Upper lobe of right lung (tissue), 1 donor: Measurements from ENCODE around the gene HIVEP3. TPM values are rescaled to one million over a fixed set of nuclear protein-coding genes. Genes with fewer than 3 reads are reported as not detected.

ENCODE experiments used
- ATAC-seq: fragments of 200-7000 bp; cut with Tn5 transposase; one replicate; pipeline ENCODE4 v1.9.1; 2020; ENCODE audit warnings: mild to moderate bottlenecking, moderate library complexity
- DNase-seq: peaks from one replicate; pipeline ENCODE4 v3.0.0-alpha.2; 2020
- H3K27ac ChIP-seq: fragments of 200-600 bp; one replicate; pipeline ENCODE4 v1.8.0; 2022
- H3K27me3 ChIP-seq: fragments of 200-600 bp; one replicate; pipeline ENCODE4 v1.8.0; 2022; ENCODE audit warnings: mild to moderate bottlenecking
- H3K36me3 ChIP-seq: fragments of 200-600 bp; one replicate; pipeline ENCODE4 v1.8.0; 2022
- H3K4me1 ChIP-seq: fragments of 200-600 bp; one replicate; pipeline ENCODE4 v1.8.0; 2022
- H3K4me3 ChIP-seq: fragments of 200-600 bp; one replicate; pipeline ENCODE4 v1.8.0; 2022; ENCODE audit warnings: mild to moderate bottlenecking
- H3K9me3 ChIP-seq: fragments of 200-600 bp; one replicate; pipeline ENCODE4 v1.8.0; 2022
- intact Hi-C: fragments of 100-400 bp; cut with DNase I; formaldehyde crosslinking; loops from one replicate; pipeline ENCODE4 v1.11.0; 2022
- total RNA-seq: library from RNA; stranded (reverse); fragmentation: NEBNext Ultra II Directional; extraction: Animal tissue kit (Norgen Biotek cat#: 25700); gene quantifications from one replicate; pipeline ENCODE4 v1.2.1, GENCODE V29; 2021
- TF ChIP-seq, protein P1 (sequence below): fragments of 200-600 bp; IDR thresholded peaks from one replicate; pipeline ENCODE4 v1.8.0; 2022; ENCODE audit warnings: antibody characterized with exemption
- donor health status: DM: no; HTN: yes; CAD: no; lungs with severe emphysema.

HIVEP3 gene
- total RNA-seq, 1 donor from 2014 or later: 16.6 TPM

- DNase-seq (no peak), ATAC-seq (no peak)
- intact Hi-C loops: no loop called here
- Histone ChIP-seq H3K27me3 (no peaks in the 10 kb centered on the region), H3K27ac (no peak overlapping the region), H3K4me1 (no peaks in the 10 kb centered on the region), H3K4me3 (no peak overlapping the region), H3K9me3 (no peaks in the 10 kb centered on the region), H3K36me3 (no peaks in the 10 kb centered on the region)
- TF ChIP-seq, protein P1, sequence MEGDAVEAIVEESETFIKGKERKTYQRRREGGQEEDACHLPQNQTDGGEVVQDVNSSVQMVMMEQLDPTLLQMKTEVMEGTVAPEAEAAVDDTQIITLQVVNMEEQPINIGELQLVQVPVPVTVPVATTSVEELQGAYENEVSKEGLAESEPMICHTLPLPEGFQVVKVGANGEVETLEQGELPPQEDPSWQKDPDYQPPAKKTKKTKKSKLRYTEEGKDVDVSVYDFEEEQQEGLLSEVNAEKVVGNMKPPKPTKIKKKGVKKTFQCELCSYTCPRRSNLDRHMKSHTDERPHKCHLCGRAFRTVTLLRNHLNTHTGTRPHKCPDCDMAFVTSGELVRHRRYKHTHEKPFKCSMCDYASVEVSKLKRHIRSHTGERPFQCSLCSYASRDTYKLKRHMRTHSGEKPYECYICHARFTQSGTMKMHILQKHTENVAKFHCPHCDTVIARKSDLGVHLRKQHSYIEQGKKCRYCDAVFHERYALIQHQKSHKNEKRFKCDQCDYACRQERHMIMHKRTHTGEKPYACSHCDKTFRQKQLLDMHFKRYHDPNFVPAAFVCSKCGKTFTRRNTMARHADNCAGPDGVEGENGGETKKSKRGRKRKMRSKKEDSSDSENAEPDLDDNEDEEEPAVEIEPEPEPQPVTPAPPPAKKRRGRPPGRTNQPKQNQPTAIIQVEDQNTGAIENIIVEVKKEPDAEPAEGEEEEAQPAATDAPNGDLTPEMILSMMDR: no peak
These were observed 80.5 kb downstream of the HIVEP3 start for GRCh38 chr1:41838266-41838665.

- TF ChIP-seq, protein P1: no peak
- intact Hi-C loops: no loop called here
- no peaks in the 10 kb centered on the region for H3K27me3 ChIP-seq
- DNase-seq: no peak
- H3K4me1 ChIP-seq: no peaks in the 10 kb centered on the region
- no peak for ATAC-seq
- no peak overlapping the region for H3K4me3 ChIP-seq
- no peaks in the 10 kb centered on the region for H3K9me3 ChIP-seq
- H3K36me3 ChIP-seq: no peaks in the 10 kb centered on the region
- H3K27ac ChIP-seq: no peak overlapping the region
These were observed 81.0 kb downstream of the HIVEP3 start for GRCh38 chr1:41837691-41838090.

GRCh38 chr1:41835485-41835884 lies 83.2 kb downstream of the HIVEP3 start:
- Histone ChIP-seq H3K27me3 (no peaks in the 10 kb centered on the region), H3K9me3 (no peaks in the 10 kb centered on the region), H3K4me3 (no peak overlapping the region), H3K36me3 (no peaks in the 10 kb centered on the region), H3K27ac (no peak overlapping the region), H3K4me1 (no peaks in the 10 kb centered on the region)
- TF ChIP-seq, protein P1: no peak
- ATAC-seq: no peak
- no peak for DNase-seq
- intact Hi-C loops: no loop called here

GRCh38 chr1:41833519-41834000 lies 85.2 kb downstream of the HIVEP3 start:
- Histone ChIP-seq H3K27me3 (no peaks in the 10 kb centered on the region), H3K9me3 (no peaks in the 10 kb centered on the region), H3K4me3 (no peak overlapping the region), H3K27ac (no peak overlapping the region), H3K36me3 (no peaks in the 10 kb centered on the region), H3K4me1 (no peaks in the 10 kb centered on the region)
- no peak for ATAC-seq
- TF ChIP-seq, protein P1: no peak
- DNase-seq: no peak
- intact Hi-C loops: no loop called here

DNA sequence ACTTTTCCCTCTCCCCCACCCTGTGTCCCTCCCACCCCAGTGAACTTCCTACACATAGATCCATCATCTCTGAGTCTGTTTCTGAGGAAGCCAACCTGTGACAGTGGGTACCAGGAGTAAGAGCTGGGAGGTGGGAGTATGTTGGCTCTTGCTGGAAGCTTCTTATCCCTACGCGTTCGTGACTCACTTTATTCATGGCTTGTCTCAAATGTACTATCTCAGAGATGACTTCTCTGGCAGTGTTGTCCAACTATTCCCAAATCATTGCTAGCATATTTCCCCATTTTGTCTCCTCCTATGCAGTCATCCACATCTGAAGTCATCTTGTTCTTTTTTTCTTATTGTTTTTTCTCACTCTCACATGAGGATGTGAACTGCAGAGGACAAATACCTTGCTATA lies 88.0 kb downstream of the HIVEP3 start:
- no peaks in the 10 kb centered on the region for H3K27me3 ChIP-seq
- no peaks in the 10 kb centered on the region for H3K36me3 ChIP-seq
- ATAC-seq: no peak
- DNase-seq: no peak
- TF ChIP-seq, protein P1: no peak
- H3K4me1 ChIP-seq: no peaks in the 10 kb centered on the region
- intact Hi-C loops: no loop called here
- no peaks in the 10 kb centered on the region for H3K9me3 ChIP-seq
- H3K4me3 ChIP-seq: no peak overlapping the region
- H3K27ac ChIP-seq: no peak overlapping the region

GRCh38 chr1:41827991-41828570 lies 90.6 kb downstream of the HIVEP3 start:
- intact Hi-C loops: no loop called here
- no peak overlapping the region for H3K27ac ChIP-seq
- H3K27me3 ChIP-seq: no peaks in the 10 kb centered on the region
- H3K4me1 ChIP-seq: peaks cover 9% of the 10 kb centered on the region
- H3K4me3 ChIP-seq: no peak overlapping the region
- TF ChIP-seq, protein P1: no peak
- no peaks in the 10 kb centered on the region for H3K9me3 ChIP-seq
- DNase-seq: no peak
- no peaks in the 10 kb centered on the region for H3K36me3 ChIP-seq
- no peak for ATAC-seq
